Hepatic stellate cell (primary cell): ENCODE results near the gene MCTS1.
A peak's percentile ranks its signal among the peaks of the same experiment; 100 is the strongest.
"Not testable (repeated sequence)": the region's sequence is repeated elsewhere in the genome, so short reads cannot be mapped to it uniquely, and the experiment has no call there.

ENCODE experiments used
- DNase-seq: peaks from one replicate; pipeline ENCODE4 v3.0.0; 2011; ENCODE audit warnings: low spot score

The MCTS1 gene, protein sequence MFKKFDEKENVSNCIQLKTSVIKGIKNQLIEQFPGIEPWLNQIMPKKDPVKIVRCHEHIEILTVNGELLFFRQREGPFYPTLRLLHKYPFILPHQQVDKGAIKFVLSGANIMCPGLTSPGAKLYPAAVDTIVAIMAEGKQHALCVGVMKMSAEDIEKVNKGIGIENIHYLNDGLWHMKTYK

GRCh38 chrX:120603707-120604360, at the start of gene MCTS1:
Gene MCTS1, plus strand, starts transcription at chrX:120604101. Its CDS starts 136 bp downstream, at chrX:120604237.
- peak; percentile 49 for DNase-seq

GRCh38 chrX:120556251-120556650, 47.6 kb upstream of the MCTS1 start:
- DNase-seq = no peak

DNA sequence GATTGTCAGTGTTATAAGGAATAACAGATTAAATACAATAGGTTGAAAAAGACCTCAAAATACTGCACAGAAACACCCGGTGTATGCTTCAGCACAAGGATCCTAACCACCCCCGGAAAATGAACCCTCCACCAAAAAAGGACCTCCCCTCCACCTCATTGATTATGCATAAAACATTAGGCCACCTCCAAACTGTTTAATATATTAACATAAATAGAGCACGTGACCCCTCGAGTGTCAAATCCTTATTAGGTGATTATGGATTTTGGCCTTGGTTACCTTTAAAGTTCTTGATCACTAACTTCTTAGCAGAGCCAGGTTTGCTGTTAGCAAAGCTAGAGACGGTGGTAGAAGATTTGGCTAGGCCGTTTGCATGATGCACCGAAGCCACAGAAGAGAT, 44.1 kb upstream of the MCTS1 start:
- DNase-seq = no peak

DNA sequence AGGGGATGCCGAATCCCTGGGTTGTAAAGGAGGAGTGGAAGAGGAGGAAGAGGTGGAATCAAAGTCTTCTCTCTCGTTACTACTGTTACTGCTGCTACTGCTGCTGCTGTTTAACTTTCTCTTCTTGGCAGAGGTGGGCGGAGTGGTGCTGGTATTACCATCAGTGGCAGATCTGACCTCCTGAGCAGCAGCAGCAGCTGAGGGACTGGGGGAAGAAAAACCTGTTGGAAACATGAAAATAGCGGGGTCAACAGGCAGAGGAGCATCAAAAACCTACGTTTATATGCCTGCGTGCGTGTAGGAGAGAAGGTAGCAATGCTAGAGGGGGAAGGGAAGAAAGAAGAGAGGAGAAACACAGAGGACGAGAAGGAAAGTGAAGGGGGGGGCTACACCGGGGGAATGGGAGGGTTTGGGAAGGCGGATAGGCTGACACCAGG, 43.5 kb upstream of the MCTS1 start:
- DNase-seq = no peak

DNA sequence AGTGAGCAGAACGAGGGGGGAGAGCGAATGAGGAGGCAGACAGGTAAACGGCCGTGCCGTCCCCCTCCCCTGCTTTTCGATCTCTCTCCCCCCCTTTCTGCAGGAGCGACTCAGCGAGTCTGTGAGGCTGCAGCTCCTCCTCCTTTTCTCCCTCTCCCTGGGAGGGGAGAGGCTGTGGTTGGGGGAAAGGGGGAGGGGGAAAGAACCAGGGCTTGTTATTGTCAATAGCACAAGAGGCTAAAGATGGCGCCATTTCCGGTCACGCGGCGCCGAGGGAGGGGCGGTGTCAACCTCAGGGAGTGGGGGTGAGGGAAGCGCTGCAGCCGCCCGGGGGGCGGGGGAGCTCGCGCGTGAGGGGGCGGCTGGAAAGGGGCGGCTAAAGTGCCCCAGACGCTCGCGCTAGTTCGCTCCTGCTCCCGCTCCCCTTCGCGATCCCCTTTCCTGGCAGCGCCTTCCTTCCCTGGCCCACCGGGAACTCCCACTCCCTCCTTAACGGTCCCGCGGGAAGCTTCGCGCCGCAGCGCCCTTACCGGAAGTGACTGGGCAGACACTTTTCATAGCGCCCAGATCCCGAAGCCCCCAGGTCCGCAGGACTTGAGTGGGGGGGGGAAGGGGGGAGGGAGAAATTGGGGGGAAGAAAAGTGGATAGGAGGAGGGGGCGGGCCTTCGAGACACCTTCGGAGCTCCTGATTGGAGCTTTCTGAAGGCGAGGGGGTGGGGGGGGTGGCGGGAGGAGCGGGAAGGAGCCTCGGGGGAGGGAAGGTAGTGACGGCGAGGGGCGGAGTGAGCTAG, 42.9 kb upstream of the MCTS1 start, which contains the start of gene CUL4B:
Gene CUL4B (minus strand): TSS at position 121 of the 792 bp plus-strand sequence. CDS start 324 bp downstream, outside the sequence.
- peak; percentile 76 for DNase-seq

DNA sequence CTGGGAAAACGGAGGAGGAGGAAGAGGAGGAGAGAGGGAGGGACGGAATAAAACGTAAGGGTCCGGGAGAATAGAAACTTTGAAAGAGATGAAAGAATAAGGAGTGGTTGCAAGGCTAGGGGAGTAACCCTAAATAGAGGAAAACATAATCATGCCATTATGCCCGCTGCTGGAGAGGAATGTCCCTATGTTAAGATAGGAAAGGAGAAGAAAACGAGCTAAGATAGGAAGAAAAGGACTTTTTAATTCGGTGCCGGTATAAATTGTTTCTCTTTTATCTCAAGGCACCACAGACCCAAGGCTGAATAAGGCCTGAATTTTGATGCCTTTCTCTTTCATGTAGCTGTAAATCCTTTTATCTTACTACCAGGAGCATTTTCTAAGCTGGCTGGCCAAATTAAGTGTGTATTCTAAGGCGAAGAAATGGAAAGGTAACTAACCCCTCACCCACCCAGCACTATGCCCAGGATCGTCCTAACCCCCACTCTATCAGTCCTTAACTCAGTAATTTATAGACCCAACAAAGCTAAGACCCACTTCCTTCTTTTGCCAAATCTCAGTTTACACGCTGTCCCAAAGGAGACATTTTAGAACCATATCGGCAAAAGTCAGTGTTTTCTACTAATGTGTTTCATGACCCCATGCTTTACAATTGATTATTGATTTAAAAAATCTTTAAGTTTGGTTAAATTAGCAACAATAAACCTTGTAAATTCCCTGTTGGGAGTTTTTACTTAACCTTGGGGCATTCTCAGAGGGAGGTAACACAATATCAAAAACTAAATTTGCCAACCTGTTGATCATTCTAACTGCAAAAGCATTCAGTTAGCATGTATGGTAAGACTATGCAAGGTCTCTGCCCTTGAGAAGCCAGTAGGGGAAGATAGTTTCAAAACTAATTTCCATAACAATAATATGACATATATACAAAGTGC, 42.0 kb upstream of the MCTS1 start:
- DNase-seq = no peak

GRCh38 chrX:120562569-120562926, 41.4 kb upstream of the MCTS1 start:
- DNase-seq = no peak

- DNase-seq = no peak
These were observed 39.0 kb upstream of the MCTS1 start for GRCh38 chrX:120564925-120565324.

DNA sequence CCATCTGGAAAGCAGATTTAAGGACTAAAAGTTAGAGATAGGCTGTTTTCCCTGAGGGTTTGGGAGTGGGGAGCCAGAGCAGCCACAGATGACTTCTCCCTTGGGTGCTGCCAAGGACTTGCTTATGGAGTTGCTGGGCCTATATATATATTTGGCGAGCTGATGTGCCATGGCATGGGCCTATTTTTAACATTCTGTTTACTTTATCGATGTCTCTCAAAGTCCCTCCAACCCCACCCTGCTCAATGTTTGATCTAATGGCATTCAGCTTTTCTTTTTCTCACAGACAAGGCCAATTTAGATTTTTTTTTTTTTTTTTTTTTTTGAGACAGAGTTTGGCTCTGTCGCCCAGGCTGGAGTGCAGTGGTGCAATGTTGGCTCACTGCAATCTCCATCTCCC, 37.1 kb upstream of the MCTS1 start:
- no peak for DNase-seq

DNA sequence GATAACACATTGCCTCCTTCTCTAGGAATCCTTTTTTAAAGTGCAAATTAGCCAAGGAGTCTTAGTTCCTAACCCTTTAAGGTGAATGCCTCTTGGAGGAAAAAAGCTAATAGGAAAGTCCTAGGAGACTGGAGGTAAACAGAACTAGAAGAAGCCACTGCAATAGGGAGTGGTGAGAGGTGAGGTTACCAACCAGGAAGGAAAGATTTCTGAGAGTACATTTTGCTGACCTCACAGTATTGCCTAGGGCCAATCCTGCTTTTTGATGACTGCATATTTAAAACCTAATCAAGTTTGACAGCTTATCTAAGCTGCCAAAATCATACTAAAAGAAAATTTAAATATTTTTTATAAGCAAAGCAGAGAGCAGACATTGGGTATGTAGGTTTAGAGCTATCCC, 35.9 kb upstream of the MCTS1 start:
- no peak for DNase-seq

DNA sequence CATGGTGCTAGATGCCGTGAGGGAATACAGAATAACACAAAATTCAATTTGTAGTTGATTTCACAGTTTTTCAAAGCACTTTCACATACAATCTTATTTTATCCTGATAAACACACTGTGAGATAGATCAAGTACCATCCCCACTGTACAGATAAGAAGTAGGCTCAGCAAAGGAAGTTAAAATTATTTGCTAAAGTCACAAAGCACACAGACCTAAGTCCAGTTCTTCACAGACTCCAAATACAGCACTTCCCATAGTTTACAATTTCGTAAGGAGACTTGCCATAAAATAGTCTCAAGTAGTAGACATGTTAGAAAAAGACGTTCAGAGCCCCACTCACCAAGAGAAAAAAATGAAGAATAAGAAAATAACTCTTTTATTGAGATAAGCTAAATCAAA, 35.3 kb upstream of the MCTS1 start:
- no peak for DNase-seq

GRCh38 chrX:120570011-120570600, 33.8 kb upstream of the MCTS1 start:
- no peak for DNase-seq

DNA sequence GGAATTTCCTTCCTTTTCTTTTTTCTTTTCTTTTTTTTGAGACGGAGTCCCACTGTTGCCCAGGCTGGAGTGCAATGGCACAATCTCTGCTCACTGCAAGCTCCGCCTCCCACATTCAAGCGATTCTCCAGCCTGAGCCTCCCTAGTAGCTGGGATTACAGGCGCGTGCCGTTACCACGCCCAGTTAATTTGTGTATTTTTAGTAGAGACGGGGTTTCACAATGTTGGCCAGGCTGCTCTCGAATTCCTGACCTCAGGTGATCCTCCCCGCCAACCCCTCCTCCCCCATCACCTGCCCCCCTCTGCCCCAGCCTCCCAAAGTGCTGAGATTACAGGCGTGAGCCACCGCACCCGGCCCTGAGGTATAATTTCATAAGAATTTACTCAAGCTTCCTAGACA, 30.1 kb upstream of the MCTS1 start:
- DNase-seq = not testable (repeated sequence)

GRCh38 chrX:120575379-120576114, 28.4 kb upstream of the MCTS1 start:
- DNase-seq = no peak

GRCh38 chrX:120585702-120586101, 18.2 kb upstream of the MCTS1 start:
- no peak for DNase-seq

DNA sequence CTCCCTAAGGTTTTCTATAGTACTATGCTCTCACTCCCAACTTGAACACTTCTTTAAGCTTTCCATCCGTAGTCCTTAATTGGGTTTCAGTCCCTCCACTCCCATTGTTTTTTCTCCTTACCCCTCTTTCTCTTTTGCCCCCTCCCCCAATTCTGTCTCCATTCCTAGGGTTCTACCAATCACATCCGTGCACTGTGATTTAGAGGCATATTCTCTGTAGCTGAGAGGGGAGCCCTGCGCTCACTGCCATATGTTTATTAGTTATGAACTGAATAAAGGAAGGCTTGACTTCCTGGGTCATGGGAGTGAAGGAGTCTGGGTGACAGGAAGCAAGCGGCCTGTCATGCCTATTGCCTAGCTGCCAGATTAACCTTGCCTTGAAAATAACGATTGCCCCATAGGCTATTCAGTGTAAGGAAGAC, 471 bp downstream of the MCTS1 start:
- DNase-seq = peak; percentile 25

DNA sequence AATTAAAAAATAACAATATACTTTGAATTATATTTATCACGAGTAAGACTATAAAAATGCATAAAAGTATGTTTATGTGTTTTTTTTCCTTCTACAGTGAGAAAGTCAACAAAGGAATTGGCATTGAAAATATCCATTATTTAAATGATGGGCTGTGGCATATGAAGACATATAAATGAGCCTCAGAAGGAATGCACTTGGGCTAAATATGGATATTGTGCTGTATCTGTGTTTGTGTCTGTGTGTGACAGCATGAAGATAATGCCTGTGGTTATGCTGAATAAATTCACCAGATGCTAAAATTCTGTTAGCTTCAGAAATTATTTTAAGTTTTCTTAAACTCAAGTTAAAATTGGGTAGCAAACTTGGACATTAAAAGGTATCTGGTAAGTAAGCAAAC, 8.2 kb downstream of the MCTS1 start:
- DNase-seq = no peak

DNA sequence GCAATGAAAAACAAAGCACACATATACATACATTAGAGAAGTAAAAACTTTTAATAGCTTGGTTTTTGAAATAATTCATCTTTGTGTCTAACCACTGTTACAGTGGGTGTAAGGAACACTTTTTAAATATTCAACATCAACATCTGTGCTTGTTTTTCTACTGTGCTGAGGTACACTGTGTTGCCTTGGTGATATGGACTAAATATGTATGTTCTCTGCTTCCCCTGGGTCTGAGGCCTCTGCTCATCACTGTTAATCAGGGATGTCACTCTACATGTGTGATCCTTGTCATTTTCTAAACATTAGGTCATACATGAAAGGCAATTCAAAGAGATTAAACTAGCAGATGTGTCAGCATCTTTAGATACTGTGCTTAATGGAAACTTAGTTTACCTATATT, 10.9 kb downstream of the MCTS1 start:
- DNase-seq = no peak

DNA sequence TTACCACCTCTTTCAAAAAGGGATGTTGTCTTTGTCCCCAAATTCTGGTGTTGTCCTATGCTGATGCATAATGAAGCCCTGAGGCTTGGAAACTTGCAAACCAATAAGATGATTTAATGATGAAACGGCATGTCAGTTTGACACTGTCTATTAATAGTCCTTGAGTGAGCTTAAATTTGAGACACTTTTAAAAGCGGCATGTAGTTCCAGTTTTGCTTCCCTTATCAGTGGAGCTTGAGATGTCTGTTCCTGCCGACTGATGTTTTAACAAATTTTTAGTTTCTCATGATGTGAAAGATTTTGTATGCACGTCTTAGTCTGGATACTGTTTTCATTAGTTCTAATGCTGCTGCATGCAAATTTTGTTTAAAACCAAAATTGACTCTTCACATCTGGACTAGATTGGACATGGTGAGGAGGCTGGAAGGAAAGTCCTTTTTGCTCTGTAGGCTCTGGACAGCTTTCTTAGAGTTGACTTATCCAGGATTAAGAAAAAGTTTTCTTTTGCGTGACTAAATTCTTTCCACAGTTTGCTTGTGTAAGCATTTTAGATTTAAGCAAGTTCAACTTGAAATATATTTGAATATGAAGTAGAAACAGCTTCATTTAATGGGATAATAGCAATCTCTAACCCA, 14.2 kb downstream of the MCTS1 start:
- no peak for DNase-seq

GRCh38 chrX:120625371-120625770, 21.5 kb downstream of the MCTS1 start:
- DNase-seq = no peak
